CD4-positive, alpha-beta T cell treated with Interleukin-6 at 100 ng/mL for 8 hours (primary cell): ENCODE results near the gene PLEKHG4B.
"Not testable (repeated sequence)": the region's sequence is repeated elsewhere in the genome, so short reads cannot be mapped to it uniquely, and the experiment has no call there.

Experiments
- DNase-seq: peaks from one replicate; pipeline ENCODE4 v3.0.0-alpha.2; 2020; ENCODE audit warnings: mixed read lengths, low spot score

Gene PLEKHG4B

DNA sequence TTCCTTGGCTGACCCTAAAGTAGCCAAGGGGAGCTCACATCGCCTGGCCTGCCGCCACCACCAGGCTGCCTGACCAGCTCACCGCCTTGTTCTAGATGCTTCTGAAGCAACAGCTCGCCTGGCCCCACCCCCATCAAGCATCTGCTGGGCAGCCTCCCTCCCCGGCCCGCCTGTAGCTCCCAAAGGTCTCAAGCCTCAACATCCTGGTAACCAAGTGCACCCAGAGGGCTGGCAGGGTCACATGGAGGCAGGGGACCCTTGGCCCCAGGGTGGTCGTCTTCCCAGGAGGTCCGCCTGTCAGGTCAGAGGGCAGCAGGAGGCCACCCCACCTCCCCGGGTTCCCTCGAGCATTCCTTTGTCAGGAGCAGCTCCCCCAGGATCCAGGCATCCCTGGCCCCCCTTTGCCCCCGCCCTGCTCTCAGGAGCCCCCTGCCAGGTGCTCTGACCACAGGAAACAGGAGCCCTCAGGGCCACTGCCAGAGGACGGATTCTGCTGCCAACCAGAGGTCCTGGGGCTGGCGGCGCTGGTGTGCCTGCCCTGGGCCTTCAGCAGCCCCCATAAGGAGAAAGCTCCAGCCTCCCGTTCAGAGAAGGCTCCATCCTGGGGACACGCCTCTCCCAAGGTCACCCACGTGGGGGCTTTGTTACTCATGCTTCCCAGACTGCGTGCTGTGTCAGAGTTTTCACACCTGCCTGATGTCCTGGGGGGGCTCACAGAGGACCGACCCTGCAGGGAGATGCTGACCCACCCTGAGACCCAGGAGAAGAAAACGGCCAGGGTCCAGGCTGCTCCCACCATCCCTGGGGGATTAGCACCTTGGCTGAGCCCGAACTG lies 95.9 kb downstream of the PLEKHG4B start:
- no peak for DNase-seq

GRCh38 chr5:188488-189481 lies 96.8 kb downstream of the PLEKHG4B start:
- peak; percentile 84 for DNase-seq

DNA sequence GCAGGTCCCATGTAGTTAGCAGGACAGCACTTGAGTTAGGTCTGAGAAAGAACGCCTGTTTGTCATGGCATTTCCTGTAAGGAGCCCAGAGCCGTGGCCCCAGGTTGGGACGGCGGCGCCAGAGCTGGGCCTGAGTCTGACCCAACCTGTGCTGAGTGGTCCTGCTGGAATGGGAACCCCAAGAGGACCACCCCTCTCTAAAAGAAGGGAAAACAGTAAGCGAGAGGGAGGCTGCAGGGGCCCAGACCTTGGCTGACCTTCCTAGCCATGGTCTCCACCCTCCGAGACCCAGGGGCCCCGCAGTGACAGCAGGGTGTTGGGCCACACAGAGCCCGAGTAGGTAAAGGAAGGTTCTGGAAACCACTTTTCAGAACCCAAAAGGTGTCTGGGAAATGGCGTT lies 97.5 kb downstream of the PLEKHG4B start:
- DNase-seq = no peak

DNA sequence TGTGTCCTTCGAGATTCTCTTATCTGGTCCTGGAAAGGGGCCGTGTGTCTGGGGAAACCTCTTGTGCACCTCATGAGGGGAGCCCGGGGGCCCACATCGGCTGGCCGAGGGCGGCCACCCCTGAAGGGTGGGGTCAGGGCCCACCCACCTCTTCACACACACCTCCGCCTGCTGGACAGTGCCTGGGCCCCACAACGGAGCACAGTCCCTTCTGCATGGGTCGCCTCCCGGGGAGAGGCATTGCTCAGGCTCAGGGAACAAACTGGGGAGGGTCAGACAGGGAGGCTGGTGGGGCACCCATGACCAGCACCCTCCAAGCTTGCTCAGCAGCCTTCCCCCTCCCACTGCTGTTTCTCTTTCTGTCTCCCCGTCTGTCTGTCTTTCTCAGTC lies 98.0 kb downstream of the PLEKHG4B start:
- no peak for DNase-seq

DNA sequence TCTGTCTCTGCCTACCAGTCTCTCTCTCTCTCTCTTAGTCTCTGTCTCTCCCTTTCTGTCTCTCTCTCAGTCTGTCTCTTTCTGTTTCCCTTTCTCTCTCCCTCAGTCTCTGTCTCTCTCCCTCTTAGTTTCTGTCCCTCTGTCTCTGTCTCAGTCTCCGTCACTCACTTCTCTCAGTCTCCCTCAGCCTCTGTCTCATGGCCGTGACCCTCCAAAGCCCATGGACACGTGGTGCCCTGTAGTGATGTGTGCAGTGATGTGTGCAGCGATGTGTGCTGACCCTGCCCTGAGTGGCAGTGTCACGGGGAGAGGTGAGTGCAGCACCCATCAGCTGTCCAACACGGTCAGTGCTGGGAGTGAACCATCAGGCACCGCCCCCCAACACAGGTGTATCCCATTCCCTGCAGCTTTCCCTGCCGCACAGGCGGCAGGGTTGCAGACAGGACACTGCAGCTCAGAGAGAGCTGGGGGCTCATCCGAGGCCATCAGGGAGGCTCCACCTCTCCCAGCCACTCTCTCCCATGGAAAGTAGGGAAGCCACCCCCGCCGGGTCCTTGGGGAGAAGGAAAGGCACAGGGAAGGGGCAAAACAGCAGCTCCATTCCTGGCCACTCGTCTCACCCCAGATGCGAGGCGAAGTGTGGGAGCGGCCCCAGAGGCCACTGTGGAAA lies 98.5 kb downstream of the PLEKHG4B start:
- DNase-seq = no peak

DNA sequence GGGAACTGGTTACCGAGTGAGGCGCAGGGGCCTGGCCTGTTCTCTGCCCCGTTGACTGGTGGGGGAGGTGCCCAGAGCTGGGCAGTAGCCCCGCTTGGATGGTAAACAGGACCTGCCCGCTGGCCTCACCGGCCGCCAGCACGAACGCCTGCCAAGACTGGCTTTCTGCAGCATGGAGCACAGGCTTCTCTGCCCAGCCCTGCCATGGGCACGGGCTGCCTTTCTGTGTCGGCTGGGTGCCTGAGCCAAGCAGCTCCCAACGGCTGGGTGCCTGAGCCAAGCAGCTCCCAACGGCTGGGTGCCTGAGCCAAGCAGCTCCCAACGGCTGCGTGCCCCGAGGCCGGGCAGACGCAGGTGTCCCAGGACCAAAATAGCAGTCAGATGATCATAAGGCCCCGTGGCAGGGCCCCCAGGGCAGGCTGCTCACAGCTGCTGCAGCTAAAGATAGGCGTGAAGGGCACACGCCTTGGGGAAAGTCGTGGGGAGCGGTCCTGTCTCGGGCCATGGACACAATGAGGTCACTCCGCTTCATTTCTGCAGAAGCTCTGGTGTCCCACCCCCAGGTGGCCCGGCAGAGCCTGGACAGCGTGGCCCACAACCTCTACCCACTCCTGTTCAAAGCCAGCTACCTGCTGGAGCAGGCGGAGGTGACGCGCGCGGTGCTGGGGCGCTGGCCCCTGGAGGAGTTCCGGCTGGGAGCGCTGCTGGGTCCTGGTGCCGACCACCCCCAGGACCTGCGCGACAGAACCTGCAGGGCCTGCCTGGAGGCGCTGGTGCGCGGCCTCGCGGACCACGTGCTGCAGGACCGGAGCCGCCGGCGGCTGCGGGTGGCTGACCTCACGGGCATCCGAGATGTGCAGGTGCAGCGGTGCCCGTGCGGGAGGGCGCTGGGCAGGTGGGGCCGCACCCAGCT lies 99.3 kb downstream of the PLEKHG4B start, which contains the start of gene LRRC14B:
Gene LRRC14B, plus strand, starts transcription at position 460 of the 913 bp plus-strand sequence. Its CDS starts 44 bp downstream, at position 504.
- no peak for DNase-seq

DNA sequence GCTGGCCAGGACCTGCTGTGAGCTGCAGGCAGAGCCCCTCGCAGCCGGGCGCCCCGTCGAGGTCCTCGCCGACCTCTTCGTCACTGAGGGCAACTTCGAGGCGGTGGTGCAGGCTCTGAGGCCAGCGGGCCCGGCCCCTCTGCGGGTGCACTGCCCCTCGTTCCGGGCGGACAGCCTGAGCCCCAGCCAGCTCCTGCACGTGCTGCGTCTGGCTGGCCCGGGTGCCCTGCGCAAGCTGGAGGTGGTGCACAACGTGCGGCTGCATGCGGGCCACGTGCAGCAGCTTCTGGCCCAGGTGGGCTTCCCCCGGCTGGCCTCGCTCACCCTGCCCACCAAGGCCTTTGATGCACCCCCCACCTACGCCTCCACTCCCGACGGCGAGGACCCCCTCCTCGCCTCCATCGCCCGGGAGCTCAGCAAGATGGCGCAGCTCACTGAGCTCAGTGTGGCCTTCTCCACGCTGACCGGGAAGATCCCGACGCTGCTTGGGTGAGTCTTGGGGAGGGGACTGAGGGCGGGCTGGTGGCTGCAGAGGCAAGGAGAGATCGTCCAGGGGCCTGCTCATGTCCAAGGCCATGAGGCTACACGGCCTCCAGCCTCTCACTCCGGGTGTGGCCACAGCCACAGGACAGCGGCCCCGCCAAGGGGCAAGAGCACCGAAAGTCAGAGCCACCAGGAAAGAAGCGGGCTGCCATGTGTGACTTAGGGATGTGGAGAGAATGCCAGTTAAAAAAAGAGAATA lies 100.2 kb downstream of the PLEKHG4B start:
- DNase-seq = no peak

- no peak for DNase-seq
These were observed 100.7 kb downstream of the PLEKHG4B start for GRCh38 chr5:192691-192969.

GRCh38 chr5:192970-193831 lies 101.2 kb downstream of the PLEKHG4B start:
- DNase-seq = no peak

GRCh38 chr5:194102-194501 lies 102.1 kb downstream of the PLEKHG4B start:
- no peak for DNase-seq

- no peak for DNase-seq
These were observed 102.7 kb downstream of the PLEKHG4B start for GRCh38 chr5:194603-195209.

GRCh38 chr5:195401-196160 lies 103.6 kb downstream of the PLEKHG4B start:
- DNase-seq = no peak

DNA sequence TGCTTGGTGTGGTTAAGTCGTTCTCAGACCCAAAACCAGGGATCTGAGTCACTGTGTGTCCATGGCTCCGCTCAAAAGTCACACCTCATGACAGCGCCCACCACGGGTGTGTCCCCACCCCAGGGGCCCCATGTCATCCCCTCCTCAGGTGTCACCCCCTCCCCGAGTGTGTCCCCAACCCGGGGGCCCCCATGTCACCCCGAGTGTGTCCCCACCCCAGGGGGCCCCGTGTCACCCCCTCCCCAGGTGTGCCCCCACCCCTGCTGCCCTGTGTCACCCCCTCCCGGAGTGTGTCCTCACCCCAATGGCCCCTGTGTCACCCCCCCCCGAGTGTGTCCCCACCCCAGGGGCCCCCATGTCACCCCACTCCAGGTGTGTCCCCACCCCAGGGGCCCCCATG lies 104.4 kb downstream of the PLEKHG4B start:
- no peak for DNase-seq

DNA sequence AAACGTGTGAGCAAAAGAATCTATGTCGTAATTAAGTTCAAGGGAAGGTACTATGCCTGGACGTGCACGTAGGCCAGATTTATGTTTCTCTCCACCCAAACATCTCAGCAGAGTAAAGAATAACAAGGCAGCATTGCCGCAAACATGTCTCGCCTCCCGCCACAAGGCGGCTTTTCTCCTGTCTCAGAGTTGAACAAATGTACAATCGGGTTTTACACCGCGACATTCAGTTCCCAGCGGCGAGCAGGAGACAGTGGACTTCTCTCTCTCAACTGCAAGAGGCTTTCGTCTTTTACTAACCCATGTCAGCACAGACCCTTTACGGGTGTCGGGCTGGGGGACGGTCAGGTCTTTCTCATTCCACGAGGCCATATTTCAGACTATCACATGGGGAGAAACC lies 105.1 kb downstream of the PLEKHG4B start:
- DNase-seq = not testable (repeated sequence)

DNA sequence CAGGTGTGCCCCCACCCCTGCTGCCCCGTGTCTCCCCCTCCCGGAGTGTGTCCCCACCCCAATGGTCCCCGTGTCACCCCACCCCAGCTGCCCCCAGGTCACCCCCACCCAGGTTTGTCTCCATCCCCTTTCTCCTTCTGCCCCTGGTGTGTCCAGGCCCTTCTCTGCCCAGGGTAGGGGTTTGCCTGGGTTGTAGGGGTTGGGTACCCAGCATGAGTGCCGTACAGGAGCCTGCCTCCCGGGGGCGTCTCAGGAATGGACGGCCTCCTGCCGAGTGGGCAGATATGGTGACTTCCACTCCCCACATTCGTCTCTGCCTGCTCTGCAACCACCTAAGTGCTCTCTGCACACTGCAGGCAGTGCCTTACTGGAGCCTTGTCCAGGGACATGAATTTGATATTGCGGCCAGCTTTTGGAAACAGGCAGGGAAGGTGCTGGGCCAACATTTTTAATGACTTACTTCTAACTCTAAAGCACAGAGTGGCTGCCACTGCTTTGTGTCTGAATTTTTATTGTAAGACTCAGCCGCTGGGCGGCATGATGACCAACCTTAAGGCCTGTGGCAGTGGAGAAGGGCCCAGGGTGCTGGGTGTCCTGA lies 106.0 kb downstream of the PLEKHG4B start:
- no peak for DNase-seq

GRCh38 chr5:198516-199196 lies 106.7 kb downstream of the PLEKHG4B start:
- no peak for DNase-seq

- DNase-seq = no peak
These were observed 107.4 kb downstream of the PLEKHG4B start for GRCh38 chr5:199197-199949.
